Psoas muscle (tissue), 8 donors: ENCODE results near the gene GDPD5. TPM values are rescaled to one million over a fixed set of nuclear protein-coding genes. Genes with fewer than 3 reads are reported as not detected.

Source experiments
- ATAC-seq, 4 donors: fragments of 200-7000 bp; cut with Tn5 transposase; one replicate each; pipeline ENCODE4 v1.9.1; 2020; ENCODE audit warnings: moderate library complexity in 3 of 4, mild to moderate bottlenecking in 2 of 4
- DNase-seq, 2 donors: peaks; one replicate each; pipeline ENCODE4 v3.0.0-alpha.2; 2020
- H3K27ac ChIP-seq: fragments of 200-600 bp; one replicate; pipeline ENCODE4 v1.8.0; 2022
- H3K27me3 ChIP-seq, 3 donors: fragments of 200-600 bp in 1 of 3; one replicate each; pipeline versions ENCODE4 v1.6.1 to v1.8.0; 2013 to 2022; ENCODE audit warnings: low read length in 2 of 3, mild to moderate bottlenecking in 2 of 3, moderate library complexity in 1 of 3; ENCODE audit not compliant: insufficient read depth in 3 of 3
- H3K36me3 ChIP-seq, 2 donors: fragments of 200-600 bp in 1 of 2; one replicate each; pipeline versions ENCODE4 v1.6.1 to v1.8.0; 2013 to 2022; ENCODE audit warnings: low read depth in 1 of 2, mild to moderate bottlenecking in 1 of 2, moderate library complexity in 1 of 2; ENCODE audit not compliant: insufficient read depth in 1 of 2
- H3K4me1 ChIP-seq: fragments of 200-600 bp; one replicate; pipeline ENCODE4 v1.8.0; 2022
- H3K4me3 ChIP-seq: fragments of 200-600 bp; one replicate; pipeline ENCODE4 v1.8.0; 2022; ENCODE audit warnings: mild to moderate bottlenecking
- H3K9me3 ChIP-seq: fragments of 200-600 bp; one replicate; pipeline ENCODE4 v1.8.0; 2022
- CTCF ChIP-seq: fragments of 200-600 bp; IDR thresholded peaks from one replicate; pipeline ENCODE4 v1.8.0; 2022; ENCODE audit warnings: antibody characterized with exemption
- WGBS, 3 donors: extraction: QIAGEN DNeasy Blood & Tissue Kit; methylation state at CpG; one replicate each; pipeline versions ENCODE4 v1.1.6 to v1.1.7; 2013; 5-methylcytosine and 5-hydroxymethylcytosine counted together
- intact Hi-C, 2 donors: fragments of 100-400 bp; cut with DNase I; formaldehyde crosslinking; loops; one replicate each; pipeline versions ENCODE4 v1.11.0 to v1.14.2; 2022
- polyA plus RNA-seq, 3 donors: library from polyadenylated mRNA; stranded (reverse); fragments of 200-250 nt; gene quantifications; one replicate each; pipeline ENCODE4 v1.2.3, GENCODE V29; 2013
- total RNA-seq, 4 donors: library from RNA; stranded (reverse); fragmentation: NEBNext Ultra II Directional in 2 of 4; extraction: Animal tissue kit (Norgen Biotek cat#: 25700) in 2 of 4; gene quantifications; one replicate each; pipeline versions ENCODE4 v1.2.1 to v1.2.4, GENCODE V29; 2021 to 2023
- donor health status: healthy with polysubstance abuse.
- donor health status: DM: no; HTN: no; CAD: no; lungs with moderate emphysema.
- donor health status: Bipolar disorder and iron deficiency.
- donor health status: healthy.
- donor health status: DM: yes; HTN: yes; CAD: no.
- donor health status: DM: no; HTN: no; CAD: no.
- donor health status: DM: no; HTN: no; CAD: no.
- donor health status: DM: yes; HTN: yes; CAD: no.

The GDPD5 gene
- total and polyA plus RNA-seq, 7 donors = 2.7 to 16.5 (median 11.5) TPM

- Histone ChIP-seq H3K36me3 (no peaks in the 10 kb centered on the region), H3K4me3 (no peak overlapping the region), H3K9me3 (no peaks in the 10 kb centered on the region), H3K27ac (no peak overlapping the region), H3K4me1 (peaks cover 4% of the 10 kb centered on the region), H3K27me3 (no peaks in the 10 kb centered on the region)
- DNase-seq (no peak), ATAC-seq (no peak)
- no peak for TF ChIP-seq CTCF
- intact Hi-C loops = no loop called here
- 86 to 93% (median 92%) methylated on average over 4 of the region's 4 CpGs for WGBS, 3 donors
These were observed 57.9 kb downstream of the GDPD5 start for GRCh38 chr11:75467881-75468280.

- TF ChIP-seq CTCF = no peak
- DNase-seq = no peak
- intact Hi-C loops = no loop called here
- Histone ChIP-seq H3K4me1 (peaks cover 4% of the 10 kb centered on the region), H3K27ac (no peak overlapping the region), H3K27me3 (no peaks in the 10 kb centered on the region), H3K9me3 (no peaks in the 10 kb centered on the region), H3K4me3 (no peak overlapping the region), H3K36me3 (no peaks in the 10 kb centered on the region)
- ATAC-seq = no peak
- WGBS, 3 donors = 86 to 95% (median 94%) methylated on average over 8 of the region's 8 CpGs
These were observed 58.4 kb downstream of the GDPD5 start for GRCh38 chr11:75467311-75467710.

GRCh38 chr11:75465701-75466531 is 59.8 kb downstream of the GDPD5 start:
- Histone ChIP-seq H3K27ac (no peak overlapping the region), H3K27me3 (no peaks in the 10 kb centered on the region), H3K9me3 (no peaks in the 10 kb centered on the region), H3K4me3 (no peak overlapping the region), H3K36me3 (no peaks in the 10 kb centered on the region), H3K4me1 (peaks cover 4% of the 10 kb centered on the region)
- intact Hi-C loops = no loop called here
- TF ChIP-seq CTCF = no peak
- DNase-seq = peak in 1 of 2 donors; percentile 36
- WGBS, 3 donors = 81 to 91% (median 89%) methylated on average over 11 of the region's 11 CpGs
- no peak for ATAC-seq

GRCh38 chr11:75463106-75463774 is 62.5 kb downstream of the GDPD5 start:
- no peak overlapping the region for H3K4me3 ChIP-seq
- no peaks in the 10 kb centered on the region for H3K4me1 ChIP-seq
- H3K27me3 ChIP-seq = no peaks in the 10 kb centered on the region
- ATAC-seq = no peak
- WGBS, 3 donors = 67 to 68% (median 67%) methylated on average over 11 of the region's 11 CpGs
- H3K9me3 ChIP-seq = no peaks in the 10 kb centered on the region
- intact Hi-C loops = no loop called here
- no peak for DNase-seq
- no peak for TF ChIP-seq CTCF
- no peaks in the 10 kb centered on the region for H3K36me3 ChIP-seq
- no peak overlapping the region for H3K27ac ChIP-seq
